LNCAP (cell line): ENCODE data around the gene PMM2.

Experiments used
- TF ChIP-seq, protein P1 (sequence below): fragments of 450-650 bp; IDR thresholded peaks from 2 replicates; pipeline ENCODE4 v1.5.1; 2017; ENCODE audit warnings: mild to moderate bottlenecking

The PMM2 gene

DNA sequence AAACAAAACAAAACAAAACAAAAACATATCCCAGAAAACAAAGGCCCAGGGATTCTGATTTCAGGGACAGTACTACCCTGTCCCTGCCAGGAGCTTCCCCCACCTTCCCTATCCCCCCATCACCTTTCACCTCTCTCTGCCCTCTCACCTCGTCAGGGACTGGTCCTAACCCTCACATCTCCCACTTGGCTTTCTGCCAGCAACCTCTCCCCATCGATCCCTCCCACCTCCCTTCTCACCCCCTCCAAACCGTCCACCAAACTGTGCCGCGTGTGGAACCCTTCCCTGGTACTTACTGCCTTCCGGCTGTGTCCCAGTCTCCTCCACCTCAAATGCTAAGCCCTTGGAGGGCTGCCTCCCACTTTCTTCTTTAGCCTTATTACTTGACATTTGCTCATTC lies 36.6 kb upstream of the PMM2 start:
- TF ChIP-seq, protein P1, sequence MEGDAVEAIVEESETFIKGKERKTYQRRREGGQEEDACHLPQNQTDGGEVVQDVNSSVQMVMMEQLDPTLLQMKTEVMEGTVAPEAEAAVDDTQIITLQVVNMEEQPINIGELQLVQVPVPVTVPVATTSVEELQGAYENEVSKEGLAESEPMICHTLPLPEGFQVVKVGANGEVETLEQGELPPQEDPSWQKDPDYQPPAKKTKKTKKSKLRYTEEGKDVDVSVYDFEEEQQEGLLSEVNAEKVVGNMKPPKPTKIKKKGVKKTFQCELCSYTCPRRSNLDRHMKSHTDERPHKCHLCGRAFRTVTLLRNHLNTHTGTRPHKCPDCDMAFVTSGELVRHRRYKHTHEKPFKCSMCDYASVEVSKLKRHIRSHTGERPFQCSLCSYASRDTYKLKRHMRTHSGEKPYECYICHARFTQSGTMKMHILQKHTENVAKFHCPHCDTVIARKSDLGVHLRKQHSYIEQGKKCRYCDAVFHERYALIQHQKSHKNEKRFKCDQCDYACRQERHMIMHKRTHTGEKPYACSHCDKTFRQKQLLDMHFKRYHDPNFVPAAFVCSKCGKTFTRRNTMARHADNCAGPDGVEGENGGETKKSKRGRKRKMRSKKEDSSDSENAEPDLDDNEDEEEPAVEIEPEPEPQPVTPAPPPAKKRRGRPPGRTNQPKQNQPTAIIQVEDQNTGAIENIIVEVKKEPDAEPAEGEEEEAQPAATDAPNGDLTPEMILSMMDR, result no peak

- TF ChIP-seq, protein P1, result no peak
Observed at GRCh38 chr16:8762254-8762653, 35.4 kb upstream of the PMM2 start.

DNA sequence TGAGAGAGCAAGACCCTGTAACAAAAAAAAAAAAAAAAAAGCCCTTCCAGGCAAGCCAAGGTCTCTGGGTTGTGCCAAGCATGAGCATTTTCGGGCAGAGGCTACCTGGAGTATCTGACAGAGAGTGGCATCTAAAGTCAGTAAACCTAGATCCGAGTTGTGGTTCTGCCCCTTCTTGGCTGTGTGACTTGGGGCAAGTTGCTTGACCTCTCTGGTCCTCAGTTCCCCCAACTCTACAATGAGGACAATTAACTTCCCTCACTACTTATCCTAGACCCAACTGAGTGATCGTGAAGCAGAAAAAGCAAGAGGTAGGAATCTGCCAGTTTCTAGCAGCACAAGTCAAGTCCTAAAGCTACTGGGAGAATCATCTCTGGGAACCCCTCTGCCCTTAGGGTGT lies 34.6 kb upstream of the PMM2 start:
- TF ChIP-seq, protein P1, result no peak

DNA sequence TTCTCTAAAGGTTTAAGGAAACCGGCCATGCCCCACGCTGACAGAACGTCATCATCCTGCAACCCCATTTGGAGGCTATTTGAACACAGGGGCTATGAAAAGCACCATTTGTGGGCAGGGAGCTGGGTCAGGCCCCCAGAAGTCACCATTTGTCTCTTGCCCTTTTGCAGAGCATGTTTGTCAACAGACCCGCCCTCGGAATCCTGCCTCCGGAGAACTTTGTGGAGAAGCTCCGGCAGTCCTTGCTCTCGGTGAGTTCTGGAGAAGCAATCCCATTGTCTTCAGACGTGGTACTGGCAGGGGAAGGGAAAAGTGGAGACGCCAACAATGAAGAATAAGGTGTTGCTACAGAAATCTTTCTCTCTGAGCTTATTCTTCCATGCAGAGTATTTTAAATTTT lies 33.7 kb upstream of the PMM2 start:
- TF ChIP-seq, protein P1, result no peak

- TF ChIP-seq, protein P1, result no peak
Observed at GRCh38 chr16:8764525-8765250, 33.0 kb upstream of the PMM2 start.

- TF ChIP-seq, protein P1, result no peak
Observed at GRCh38 chr16:8767176-8767575, 30.5 kb upstream of the PMM2 start.

- TF ChIP-seq, protein P1, result no peak
Observed at GRCh38 chr16:8768283-8768682, 29.4 kb upstream of the PMM2 start.

- TF ChIP-seq, protein P1, result no peak
Observed at GRCh38 chr16:8768692-8769091, 28.9 kb upstream of the PMM2 start.
